NCI-H1417 treated with DMSO at 0.1 percent for 48 hours (cell line): ENCODE measurements around the gene KRT7.
"Not testable (repeated sequence)": the region's sequence is repeated elsewhere in the genome, so short reads cannot be mapped to it uniquely, and the experiment has no call there.

Source experiments
- DNase-seq: peaks from one replicate; lab custom pipeline; 2025; lab: John Stamatoyannopoulos, UW

Gene KRT7

GRCh38 chr12:52255926-52256583 is 23.0 kb downstream of the KRT7 start:
- no peak for DNase-seq

GRCh38 chr12:52256584-52256935 is 23.5 kb downstream of the KRT7 start:
- no peak for DNase-seq

- no peak for DNase-seq
Observed at GRCh38 chr12:52257074-52257551, 24.1 kb downstream of the KRT7 start.

GRCh38 chr12:52257922-52258321 is 24.9 kb downstream of the KRT7 start:
- not testable (repeated sequence) for DNase-seq

- DNase-seq, result no peak
Observed at GRCh38 chr12:52258335-52258901, 25.4 kb downstream of the KRT7 start.

GRCh38 chr12:52259657-52260243 is 26.7 kb downstream of the KRT7 start:
- DNase-seq, result no peak

GRCh38 chr12:52260361-52261207 is 27.5 kb downstream of the KRT7 start:
- DNase-seq, result no peak

GRCh38 chr12:52261208-52261484 is 28.1 kb downstream of the KRT7 start:
- DNase-seq, result no peak

GRCh38 chr12:52262286-52262685 is 29.2 kb downstream of the KRT7 start:
- no peak for DNase-seq

GRCh38 chr12:52263761-52264434 is 30.9 kb downstream of the KRT7 start:
- DNase-seq, result no peak

- no peak for DNase-seq
Observed at GRCh38 chr12:52264435-52264825, 31.4 kb downstream of the KRT7 start.

- no peak for DNase-seq
Observed at GRCh38 chr12:52266514-52266913, 33.5 kb downstream of the KRT7 start.

GRCh38 chr12:52267266-52267665 is 34.2 kb downstream of the KRT7 start:
- DNase-seq, result no peak

- DNase-seq, result no peak
Observed at GRCh38 chr12:52267699-52268098, 34.7 kb downstream of the KRT7 start.

- DNase-seq, result no peak
Observed at GRCh38 chr12:52268212-52268611, 35.2 kb downstream of the KRT7 start.

GRCh38 chr12:52270541-52271070 is 37.6 kb downstream of the KRT7 start:
- no peak for DNase-seq

- no peak for DNase-seq
Observed at GRCh38 chr12:52271158-52271557, 38.1 kb downstream of the KRT7 start.

- DNase-seq, result no peak
Observed at GRCh38 chr12:52274521-52275120, 41.6 kb downstream of the KRT7 start, which contains the start of gene KRT86. TSS of gene KRT86 (plus strand) at chr12:52274645. CDS start at chr12:52301917, 27,272 bp downstream.

- DNase-seq, result no peak
Observed at GRCh38 chr12:52275686-52276085, 42.6 kb downstream of the KRT7 start.

- no peak for DNase-seq
Observed at GRCh38 chr12:52277486-52278245, 44.6 kb downstream of the KRT7 start.
